ENCODE measurements around the gene KANSL1.

DNA sequence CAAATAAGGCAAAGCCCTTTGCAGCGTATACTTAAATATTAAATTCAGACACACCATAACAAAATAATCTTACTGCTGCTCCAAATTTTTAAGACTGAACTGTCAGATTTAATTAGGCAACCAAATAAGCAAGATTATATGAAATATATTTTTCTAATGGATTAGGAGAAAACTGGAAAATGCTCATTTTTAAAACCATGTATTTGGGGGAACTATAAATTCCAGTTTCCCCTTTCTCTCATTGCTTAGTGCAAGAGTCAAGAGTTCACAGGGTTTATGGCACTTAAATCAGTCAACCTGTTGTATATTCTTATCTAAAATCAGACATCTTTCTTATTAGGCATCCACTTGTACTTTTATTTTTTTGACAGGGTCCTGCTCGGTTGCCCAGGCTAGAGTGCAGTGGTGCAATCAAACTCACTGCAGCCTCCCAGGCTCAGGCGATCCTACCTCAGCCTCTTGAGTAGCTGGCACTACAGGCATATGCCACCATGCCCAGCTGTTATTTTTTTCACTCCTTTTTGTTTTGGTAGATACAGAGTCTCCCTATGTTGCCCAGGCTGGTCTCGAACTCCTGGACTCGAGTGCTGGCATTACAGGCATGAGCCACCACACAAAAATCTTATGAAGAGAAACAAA, 2.1 kb upstream of the KANSL1 start:
- TF ChIP-seq, protein P1, sequence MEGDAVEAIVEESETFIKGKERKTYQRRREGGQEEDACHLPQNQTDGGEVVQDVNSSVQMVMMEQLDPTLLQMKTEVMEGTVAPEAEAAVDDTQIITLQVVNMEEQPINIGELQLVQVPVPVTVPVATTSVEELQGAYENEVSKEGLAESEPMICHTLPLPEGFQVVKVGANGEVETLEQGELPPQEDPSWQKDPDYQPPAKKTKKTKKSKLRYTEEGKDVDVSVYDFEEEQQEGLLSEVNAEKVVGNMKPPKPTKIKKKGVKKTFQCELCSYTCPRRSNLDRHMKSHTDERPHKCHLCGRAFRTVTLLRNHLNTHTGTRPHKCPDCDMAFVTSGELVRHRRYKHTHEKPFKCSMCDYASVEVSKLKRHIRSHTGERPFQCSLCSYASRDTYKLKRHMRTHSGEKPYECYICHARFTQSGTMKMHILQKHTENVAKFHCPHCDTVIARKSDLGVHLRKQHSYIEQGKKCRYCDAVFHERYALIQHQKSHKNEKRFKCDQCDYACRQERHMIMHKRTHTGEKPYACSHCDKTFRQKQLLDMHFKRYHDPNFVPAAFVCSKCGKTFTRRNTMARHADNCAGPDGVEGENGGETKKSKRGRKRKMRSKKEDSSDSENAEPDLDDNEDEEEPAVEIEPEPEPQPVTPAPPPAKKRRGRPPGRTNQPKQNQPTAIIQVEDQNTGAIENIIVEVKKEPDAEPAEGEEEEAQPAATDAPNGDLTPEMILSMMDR (conservative IDR thresholded peaks at IDR 0.05 in 1 of 2, IDR thresholded peaks at IDR 0.05 in 1 of 2; ENCODE audit: extremely low read depth in 1 of 2, insufficient read depth in 1 of 2, low read depth in 1 of 2, low read length in 2 of 2): no peak
- TF ChIP-seq EZH2 (IDR thresholded peaks at IDR 0.05; ENCODE audit: borderline replicate concordance, low read length): no peak
